ENCODE results near the gene DGKE.

The DGKE gene

DNA sequence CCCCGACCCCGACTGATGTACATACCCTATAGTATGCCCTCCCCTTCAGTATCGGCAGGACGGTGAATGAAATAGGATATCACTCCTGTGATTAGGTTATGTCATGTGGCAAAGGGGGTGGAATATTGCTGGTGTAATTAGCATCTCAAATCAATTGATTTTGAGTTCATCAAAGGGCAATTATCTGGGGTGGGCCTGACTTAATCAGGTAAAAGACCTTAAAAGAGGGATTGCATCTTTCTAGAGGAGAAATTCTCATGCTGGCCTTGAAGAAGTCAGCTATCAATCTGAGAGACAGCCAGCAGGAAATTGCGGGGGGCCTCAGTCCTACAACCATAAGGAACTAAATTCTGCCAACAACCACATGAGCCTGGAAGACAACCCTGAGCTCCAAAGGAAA is 69.6 kb downstream of the DGKE start:
- Histone ChIP-seq H3K9me3 (ENCODE audit: insufficient read depth, low read length) (no peaks in the 10 kb centered on the region), H3K9ac (ENCODE audit: low read length) (no peak overlapping the region), H3K27me3 (ENCODE audit: low read length) (no peaks in the 10 kb centered on the region), H3K4me3 (ENCODE audit: insufficient read depth, low read length, poor library complexity, severe bottlenecking) (no peak overlapping the region), H3K27ac (ENCODE audit: low read depth, low read length) (no peak overlapping the region), H3K79me2 (ENCODE audit: insufficient read depth, low read length) (no peaks in the 10 kb centered on the region), H3K36me3 (ENCODE audit: low read length) (peaks cover 10% of the 10 kb centered on the region; the same call in 1 of the 2 replicates), H2AFZ (ENCODE audit: low read depth, low read length, severe bottlenecking) (no peak overlapping the region), H3F3A (ENCODE audit: insufficient read depth) (peaks cover 14% of the 10 kb centered on the region), H3K9me2 (replicated peaks; ENCODE audit: insufficient read depth, low read length) (no peaks in the 10 kb centered on the region), H3K4me2 (ENCODE audit: low read depth, low read length, poor library complexity, severe bottlenecking) (no peak overlapping the region), H4K20me1 (ENCODE audit: low read depth, low read length) (no peaks in the 10 kb centered on the region)
- TF ChIP-seq, protein P1, sequence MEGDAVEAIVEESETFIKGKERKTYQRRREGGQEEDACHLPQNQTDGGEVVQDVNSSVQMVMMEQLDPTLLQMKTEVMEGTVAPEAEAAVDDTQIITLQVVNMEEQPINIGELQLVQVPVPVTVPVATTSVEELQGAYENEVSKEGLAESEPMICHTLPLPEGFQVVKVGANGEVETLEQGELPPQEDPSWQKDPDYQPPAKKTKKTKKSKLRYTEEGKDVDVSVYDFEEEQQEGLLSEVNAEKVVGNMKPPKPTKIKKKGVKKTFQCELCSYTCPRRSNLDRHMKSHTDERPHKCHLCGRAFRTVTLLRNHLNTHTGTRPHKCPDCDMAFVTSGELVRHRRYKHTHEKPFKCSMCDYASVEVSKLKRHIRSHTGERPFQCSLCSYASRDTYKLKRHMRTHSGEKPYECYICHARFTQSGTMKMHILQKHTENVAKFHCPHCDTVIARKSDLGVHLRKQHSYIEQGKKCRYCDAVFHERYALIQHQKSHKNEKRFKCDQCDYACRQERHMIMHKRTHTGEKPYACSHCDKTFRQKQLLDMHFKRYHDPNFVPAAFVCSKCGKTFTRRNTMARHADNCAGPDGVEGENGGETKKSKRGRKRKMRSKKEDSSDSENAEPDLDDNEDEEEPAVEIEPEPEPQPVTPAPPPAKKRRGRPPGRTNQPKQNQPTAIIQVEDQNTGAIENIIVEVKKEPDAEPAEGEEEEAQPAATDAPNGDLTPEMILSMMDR (IDR thresholded peaks at IDR 0.05; ENCODE audit: insufficient read depth, low read length, poor library complexity, severe bottlenecking), result no peak
- no peak for TF ChIP-seq EZH2phosphoT487 (conservative IDR thresholded peaks at IDR 0.05; ENCODE audit: low read length)

DNA sequence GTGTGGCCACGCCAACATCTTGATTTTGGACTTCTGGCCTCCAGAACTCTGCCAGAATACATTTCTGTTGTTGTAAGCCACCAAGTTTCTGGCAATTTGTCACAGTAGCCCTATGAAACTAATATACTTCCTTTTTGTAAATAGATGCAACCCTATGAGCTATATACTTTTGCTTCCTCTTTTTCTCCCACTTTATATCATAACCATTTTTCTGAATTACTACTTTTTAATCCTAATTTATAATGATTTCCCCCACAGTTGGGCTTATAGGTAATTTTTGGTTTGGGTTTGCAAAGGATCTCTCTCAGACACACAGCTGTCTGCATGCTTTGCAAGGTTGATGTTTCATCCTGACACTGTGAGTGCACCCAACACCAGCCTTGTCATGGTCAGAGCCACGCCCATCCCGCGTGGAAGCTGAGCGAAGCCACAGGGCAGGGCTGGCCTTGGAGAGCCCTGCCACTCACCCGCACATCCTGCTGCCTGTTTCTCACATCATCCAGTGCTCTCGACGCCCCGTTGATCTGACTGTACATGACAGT is 74.1 kb downstream of the DGKE start:
- Histone ChIP-seq H3K4me2 (ENCODE audit: low read depth, low read length, poor library complexity, severe bottlenecking) (peak overlapping the region; percentile 43), H3K36me3 (ENCODE audit: low read length) (peaks cover 10% of the 10 kb centered on the region; the same call in 1 of the 2 replicates), H3K79me2 (ENCODE audit: insufficient read depth, low read length) (peaks cover 33% of the 10 kb centered on the region), H3K27me3 (ENCODE audit: low read length) (no peaks in the 10 kb centered on the region), H3K4me3 (ENCODE audit: insufficient read depth, low read length, poor library complexity, severe bottlenecking) (no peak overlapping the region), H4K20me1 (ENCODE audit: low read depth, low read length) (no peaks in the 10 kb centered on the region), H3K9me3 (ENCODE audit: insufficient read depth, low read length) (no peaks in the 10 kb centered on the region), H3K9ac (ENCODE audit: low read length) (peak overlapping the region; percentile 3; the same call in 1 of the 2 replicates), H3K9me2 (replicated peaks; ENCODE audit: insufficient read depth, low read length) (no peaks in the 10 kb centered on the region), H3K27ac (ENCODE audit: low read depth, low read length) (peak overlapping the region; percentile 48), H2AFZ (ENCODE audit: low read depth, low read length, severe bottlenecking) (no peak overlapping the region), H3F3A (ENCODE audit: insufficient read depth) (peaks cover 21% of the 10 kb centered on the region)
- TF ChIP-seq, protein P1 (IDR thresholded peaks at IDR 0.05; ENCODE audit: insufficient read depth, low read length, poor library complexity, severe bottlenecking), result no peak
- no peak for TF ChIP-seq EZH2phosphoT487 (conservative IDR thresholded peaks at IDR 0.05; ENCODE audit: low read length)

DNA sequence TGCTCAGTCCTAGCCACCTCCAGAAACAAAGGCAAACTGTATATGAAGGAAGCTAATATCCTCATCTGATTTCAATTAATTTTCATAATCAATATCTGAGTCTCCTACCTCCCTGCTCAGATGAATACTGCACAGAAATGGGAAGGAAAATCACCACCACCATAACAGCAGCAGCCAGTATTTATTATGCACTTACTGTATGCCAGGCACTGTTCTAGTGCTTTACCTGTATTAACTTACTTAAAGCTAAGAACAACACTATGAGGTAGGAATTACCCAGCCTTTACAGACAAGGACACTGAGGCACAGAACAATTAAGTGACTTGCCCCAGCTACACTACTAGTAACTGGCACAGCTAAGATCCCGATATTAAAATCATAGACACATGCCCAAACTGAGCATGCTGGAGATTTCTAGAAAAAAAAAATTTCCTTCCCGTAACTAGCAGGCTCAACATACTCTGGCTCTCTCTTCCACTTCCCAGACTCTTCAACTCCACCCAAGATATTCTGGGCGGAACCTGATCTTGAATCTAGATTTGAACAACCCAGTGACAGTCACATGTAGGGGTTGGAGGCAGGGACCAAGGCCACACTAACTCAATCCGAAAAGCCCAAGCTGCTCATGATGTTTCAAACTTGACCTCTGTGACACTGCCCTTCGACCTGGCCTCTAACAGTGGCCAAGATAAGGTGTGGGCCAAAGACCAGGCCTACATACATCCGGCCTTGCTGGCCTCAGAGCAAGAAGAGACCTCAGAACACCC is 76.0 kb downstream of the DGKE start:
- Histone ChIP-seq H3K79me2 (ENCODE audit: insufficient read depth, low read length) (peaks cover 40% of the 10 kb centered on the region), H3K4me3 (ENCODE audit: insufficient read depth, low read length, poor library complexity, severe bottlenecking) (no peak overlapping the region), H3K36me3 (ENCODE audit: low read length) (peaks cover 4% of the 10 kb centered on the region; the same call in 1 of the 2 replicates)

More for the DNA sequence above, 76.0 kb downstream of the DGKE start:
- H3K27ac ChIP-seq (ENCODE audit: low read depth, low read length), result no peak overlapping the region
- no peaks in the 10 kb centered on the region for H4K20me1 ChIP-seq (ENCODE audit: low read depth, low read length)
- H3K9me2 ChIP-seq (replicated peaks; ENCODE audit: insufficient read depth, low read length), result no peaks in the 10 kb centered on the region
- H3K9ac ChIP-seq (ENCODE audit: low read length), result no peak overlapping the region
- H3K4me2 ChIP-seq (ENCODE audit: low read depth, low read length, poor library complexity, severe bottlenecking), result peak overlapping the region; percentile 24
- H3K9me3 ChIP-seq (ENCODE audit: insufficient read depth, low read length), result no peaks in the 10 kb centered on the region
- TF ChIP-seq EZH2phosphoT487 (conservative IDR thresholded peaks at IDR 0.05; ENCODE audit: low read length), result no peak
- TF ChIP-seq, protein P1 (IDR thresholded peaks at IDR 0.05; ENCODE audit: insufficient read depth, low read length, poor library complexity, severe bottlenecking), result no peak
- no peaks in the 10 kb centered on the region for H3K27me3 ChIP-seq (ENCODE audit: low read length)
- peaks cover 24% of the 10 kb centered on the region for H3F3A ChIP-seq (ENCODE audit: insufficient read depth)
- no peak overlapping the region for H2AFZ ChIP-seq (ENCODE audit: low read depth, low read length, severe bottlenecking)
